Raji (cell line): ENCODE data around the gene EGFL7.

Source experiments
- POLR2A ChIP-seq: IDR thresholded peaks from 2 replicates; pipeline ENCODE4 v1.6.1; 2011; ENCODE audit warnings: low read depth, low read length, control low read depth; ENCODE audit not compliant: insufficient read depth

The EGFL7 gene

GRCh38 chr9:136671254-136671614, 8.5 kb downstream of the EGFL7 start:
- TF ChIP-seq POLR2A, result no peak

GRCh38 chr9:136671646-136672430, 9.1 kb downstream of the EGFL7 start:
- no peak for TF ChIP-seq POLR2A

DNA sequence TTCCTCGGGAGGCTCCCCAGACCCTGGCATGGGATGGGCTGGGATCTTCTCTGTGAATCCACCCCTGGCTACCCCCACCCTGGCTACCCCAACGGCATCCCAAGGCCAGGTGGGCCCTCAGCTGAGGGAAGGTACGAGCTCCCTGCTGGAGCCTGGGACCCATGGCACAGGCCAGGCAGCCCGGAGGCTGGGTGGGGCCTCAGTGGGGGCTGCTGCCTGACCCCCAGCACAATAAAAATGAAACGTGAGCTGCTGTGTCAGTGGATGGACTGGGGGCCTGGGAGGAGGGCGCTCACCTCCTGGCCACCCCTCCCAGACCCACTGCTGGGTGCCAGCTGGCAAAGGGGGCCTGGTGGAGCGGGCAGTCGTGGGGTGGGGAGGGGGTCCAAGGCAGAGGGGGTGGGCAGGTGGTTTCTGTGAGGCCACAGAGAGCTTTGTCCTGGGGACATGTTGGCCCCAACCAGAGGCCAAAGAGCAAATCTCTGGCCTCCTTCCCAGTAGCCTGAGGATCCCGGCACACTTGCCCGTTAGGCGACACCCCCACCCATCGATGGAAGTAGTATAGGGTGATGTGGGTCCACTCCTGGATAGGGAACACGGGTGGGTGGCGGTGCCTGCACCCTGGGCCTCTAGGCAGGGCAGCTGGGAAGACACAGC, 9.8 kb downstream of the EGFL7 start:
- no peak for TF ChIP-seq POLR2A

GRCh38 chr9:136673088-136673974, 10.6 kb downstream of the EGFL7 start:
- no peak for TF ChIP-seq POLR2A

- TF ChIP-seq POLR2A, result no peak
These were observed 11.5 kb downstream of the EGFL7 start for GRCh38 chr9:136673975-136674785.

DNA sequence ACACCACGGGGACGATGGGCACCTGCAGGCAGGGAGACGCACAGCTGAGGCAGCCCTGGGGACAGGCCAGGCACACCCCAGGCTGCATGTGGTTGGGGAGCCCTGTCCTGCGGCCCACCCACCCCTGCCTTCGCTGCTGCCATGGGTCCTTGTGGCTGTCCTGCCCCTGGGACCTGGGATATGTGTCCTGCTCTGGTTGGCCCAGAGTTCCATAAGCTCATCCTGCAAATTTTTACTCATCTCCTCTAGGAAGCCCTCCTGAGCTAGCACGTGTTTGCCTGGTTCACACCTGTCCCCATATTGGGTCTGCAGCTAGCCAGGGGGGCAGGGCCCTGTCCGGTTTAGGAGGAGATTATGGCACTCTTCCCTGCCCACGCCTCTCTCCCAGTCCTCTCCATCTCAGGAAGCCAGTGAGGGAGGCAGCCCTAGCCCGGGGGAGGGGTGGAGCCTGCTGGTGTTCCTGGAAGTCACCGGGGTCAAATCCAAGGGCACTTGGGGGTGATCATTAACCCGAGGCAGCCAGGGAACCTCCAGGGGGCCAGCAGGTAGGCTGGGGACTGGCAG, 12.2 kb downstream of the EGFL7 start:
- no peak for TF ChIP-seq POLR2A

DNA sequence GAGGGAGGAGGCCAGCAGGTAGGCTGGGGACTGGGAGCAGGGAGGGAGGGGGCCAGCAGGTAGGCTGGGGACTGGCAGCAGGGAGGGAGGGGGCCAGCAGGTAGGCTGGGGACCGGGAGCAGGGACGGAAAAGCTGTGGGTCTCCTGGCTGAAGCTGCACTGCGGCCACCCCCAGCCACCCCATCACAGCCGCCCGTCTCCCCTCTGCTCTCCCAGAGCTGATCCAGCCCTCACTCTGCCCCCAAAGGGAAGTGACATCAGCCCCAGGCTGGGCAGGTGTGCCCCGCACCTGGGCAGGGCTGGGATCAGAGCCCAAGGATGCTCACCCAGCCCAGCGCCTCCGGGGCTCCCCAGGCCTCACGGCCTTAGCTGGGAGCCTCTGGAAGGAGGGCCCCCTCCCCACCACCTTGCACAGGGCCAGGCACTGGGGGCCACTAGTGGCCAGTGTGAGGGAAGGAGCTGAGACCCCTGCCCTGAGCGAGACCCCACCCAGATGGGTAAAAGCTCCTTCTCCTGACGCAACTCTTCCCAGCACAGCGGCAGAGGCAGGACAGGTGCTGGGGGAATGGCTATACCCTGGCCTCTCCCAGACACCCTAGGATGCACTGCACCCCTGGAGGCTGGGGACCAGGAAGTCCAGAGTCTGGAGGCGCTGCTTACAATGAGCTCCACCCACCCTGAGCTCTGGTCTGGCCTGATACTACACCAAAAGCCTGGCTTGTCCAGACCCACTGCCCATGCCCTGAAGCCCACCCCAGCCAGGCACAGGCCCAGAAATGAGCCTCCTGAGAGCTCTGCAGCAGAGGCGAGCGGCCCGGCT, 13.0 kb downstream of the EGFL7 start:
- TF ChIP-seq POLR2A, result no peak

DNA sequence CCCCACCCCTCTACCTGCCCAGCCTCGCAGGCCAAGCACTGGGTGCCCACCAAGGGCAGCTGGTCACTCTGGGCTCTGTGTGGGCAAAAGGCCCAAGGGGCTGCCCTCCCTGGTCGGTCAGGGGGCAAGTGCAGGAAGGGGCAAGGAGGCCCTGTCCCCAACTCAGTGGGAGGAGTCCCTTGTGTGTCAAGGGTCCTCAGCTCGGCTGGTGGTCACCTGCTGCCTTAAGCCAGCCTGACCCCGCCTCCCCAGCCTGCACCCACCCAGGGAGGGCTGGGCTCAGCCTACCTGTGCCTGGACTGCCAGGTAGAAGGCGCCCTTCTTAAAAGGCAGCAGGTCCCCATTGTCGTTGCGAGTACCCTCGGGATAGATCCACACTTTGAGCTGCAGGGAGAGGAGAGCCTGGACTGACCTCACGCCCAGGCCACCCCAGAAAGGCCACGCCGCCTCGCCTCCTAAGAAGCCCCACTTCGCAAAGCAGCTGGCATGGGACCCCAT, 13.6 kb downstream of the EGFL7 start:
- TF ChIP-seq POLR2A, result no peak

- no peak for TF ChIP-seq POLR2A
These were observed 14.4 kb downstream of the EGFL7 start for GRCh38 chr9:136676920-136677686.

GRCh38 chr9:136678034-136678433, 15.3 kb downstream of the EGFL7 start:
- TF ChIP-seq POLR2A, result no peak

DNA sequence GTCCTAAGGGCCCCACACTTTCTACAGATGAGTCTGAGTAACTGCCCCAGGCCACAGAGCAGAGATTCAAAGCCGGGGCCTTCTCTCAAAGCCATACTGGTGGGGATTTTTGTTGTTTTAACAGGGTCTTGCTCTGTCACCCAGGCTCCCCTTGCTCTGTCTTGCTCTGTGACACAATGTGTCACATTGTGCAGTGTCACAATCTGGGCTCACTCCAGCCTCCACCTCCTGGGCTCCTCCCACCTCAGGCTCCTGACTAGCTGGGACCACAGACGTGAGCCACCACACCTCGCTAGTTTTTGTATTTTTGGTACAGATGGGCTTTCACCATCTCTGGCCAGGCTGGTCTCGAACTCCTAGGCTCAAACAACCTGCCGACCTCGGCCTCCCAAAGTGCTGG, 15.9 kb downstream of the EGFL7 start:
- TF ChIP-seq POLR2A, result no peak

- TF ChIP-seq POLR2A, result no peak
These were observed 16.8 kb downstream of the EGFL7 start for GRCh38 chr9:136679431-136679941.

DNA sequence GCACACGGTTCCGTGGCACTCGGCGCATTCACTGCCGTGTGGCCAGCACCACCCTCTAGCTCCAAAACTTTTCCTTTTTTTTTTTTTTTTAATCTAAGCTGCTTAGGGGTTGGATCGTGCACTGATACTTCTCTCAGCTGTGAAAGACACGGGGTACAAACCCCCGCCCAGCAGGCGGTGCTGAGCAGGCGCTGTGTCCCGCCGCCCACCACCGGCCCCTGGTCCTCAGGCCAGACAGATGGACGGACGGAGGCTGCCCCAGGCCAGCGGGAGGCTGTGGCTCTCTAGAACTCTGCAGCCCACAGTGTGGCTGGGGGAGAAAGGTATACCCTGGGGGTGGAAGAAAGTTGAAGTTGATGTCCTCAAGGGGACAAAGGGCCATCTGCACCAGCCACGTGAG, 18.3 kb downstream of the EGFL7 start:
- TF ChIP-seq POLR2A, result no peak
